ENCODE results near the gene ARHGEF4. TPM values are rescaled to one million over a fixed set of nuclear protein-coding genes. Genes with fewer than 3 reads are reported as not detected.

The ARHGEF4 gene
- total and polyA plus RNA-seq, 7 donors, result 1.7 to 32.4 (median 17.2) TPM; not detected in 1

GRCh38 chr2:131044757-131045150, 208.0 kb downstream of the ARHGEF4 start:
- no peaks in the 10 kb centered on the region for H3K27me3 ChIP-seq
- no peak for TF ChIP-seq POLR2AphosphoS5 (IDR thresholded peaks at IDR 0.05)
- TF ChIP-seq CTCF (IDR thresholded peaks at IDR 0.05), result no peak
- TF ChIP-seq EP300 (IDR thresholded peaks at IDR 0.05), result no peak
- TF ChIP-seq POLR2A (IDR thresholded peaks at IDR 0.05), result no peak
- intact Hi-C loops (cut with DNase I), result no loop called here
- H3K4me1 ChIP-seq, result peaks cover 0 to 12% (median 10%) of the 10 kb centered on the region in 4 donors
- no peak overlapping the region for H3K4me3 ChIP-seq
- 93 to 96% methylated on average over 11 of the region's 11 CpGs for WGBS, 2 donors
- peak; percentile 48 for DNase-seq
- no peaks in the 10 kb centered on the region for H3K9me3 ChIP-seq
- H3K27ac ChIP-seq, result no peak overlapping the region
- H3K36me3 ChIP-seq, result peaks cover 18 to 62% (median 22%) of the 10 kb centered on the region in 4 donors

- Histone ChIP-seq H3K9me3 (no peaks in the 10 kb centered on the region), H3K4me3 (no peak overlapping the region), H3K27ac (no peak overlapping the region), H3K4me1 (peaks cover 0 to 5% (median 4%) of the 10 kb centered on the region in 4 donors), H3K27me3 (no peaks in the 10 kb centered on the region), H3K36me3 (peaks cover 19 to 69% (median 29%) of the 10 kb centered on the region in 4 donors)
- intact Hi-C loops (cut with DNase I), result no loop called here
- WGBS, 2 donors, result 91 to 93% methylated on average over 8 of the region's 8 CpGs
- DNase-seq, result peak; percentile 55
- TF ChIP-seq CTCF (IDR thresholded peaks at IDR 0.05) (no peak), EP300 (IDR thresholded peaks at IDR 0.05) (no peak), POLR2AphosphoS5 (IDR thresholded peaks at IDR 0.05) (no peak), POLR2A (IDR thresholded peaks at IDR 0.05) (no peak)
These were observed 208.7 kb downstream of the ARHGEF4 start for GRCh38 chr2:131045286-131046027.

GRCh38 chr2:131046028-131046917, 209.6 kb downstream of the ARHGEF4 start:
- TF ChIP-seq POLR2A (IDR thresholded peaks at IDR 0.05) (no peak), EP300 (IDR thresholded peaks at IDR 0.05) (no peak), CTCF (IDR thresholded peaks at IDR 0.05) (no peak), POLR2AphosphoS5 (IDR thresholded peaks at IDR 0.05) (no peak)
- Histone ChIP-seq H3K36me3 (peaks cover 26 to 77% (median 33%) of the 10 kb centered on the region in 4 donors), H3K27me3 (no peaks in the 10 kb centered on the region), H3K27ac (no peak overlapping the region), H3K9me3 (no peaks in the 10 kb centered on the region), H3K4me3 (no peak overlapping the region), H3K4me1 (no peaks in the 10 kb centered on the region)
- intact Hi-C loops (cut with DNase I), result no loop called here
- WGBS, 2 donors, result 88 to 92% methylated on average over 32 of the region's 32 CpGs
- peak; percentile 63 for DNase-seq

GRCh38 chr2:131046918-131047652, 210.4 kb downstream of the ARHGEF4 start:
- H3K9me3 ChIP-seq, result no peaks in the 10 kb centered on the region

More at GRCh38 chr2:131046918-131047652, 210.4 kb downstream of the ARHGEF4 start:
- H3K27me3 ChIP-seq, result no peaks in the 10 kb centered on the region
- H3K4me1 ChIP-seq, result no peaks in the 10 kb centered on the region
- H3K36me3 ChIP-seq, result peaks cover 31 to 83% (median 41%) of the 10 kb centered on the region in 4 donors
- H3K4me3 ChIP-seq, result no peak overlapping the region
- DNase-seq, result peak; percentile 52
- intact Hi-C loops (cut with DNase I), result no loop called here
- no peak overlapping the region for H3K27ac ChIP-seq
- TF ChIP-seq CTCF (IDR thresholded peaks at IDR 0.05), result no peak
- TF ChIP-seq POLR2A (IDR thresholded peaks at IDR 0.05), result no peak
- TF ChIP-seq EP300 (IDR thresholded peaks at IDR 0.05), result no peak
- TF ChIP-seq POLR2AphosphoS5 (IDR thresholded peaks at IDR 0.05), result no peak
- 88 to 91% methylated on average over 18 of the region's 18 CpGs for WGBS, 2 donors

Data from sigmoid colon (tissue), 7 donors.